ENCODE results near the gene ALAS1. TPM values are rescaled to one million over a fixed set of nuclear protein-coding genes. Genes with fewer than 3 reads are reported as not detected.

ALAS1 gene
- total RNA-seq, 1 experiment from 2014 or later = 69.5 TPM

GRCh38 chr3:52182691-52183090 is 15.3 kb upstream of the ALAS1 start:
- ATAC-seq = no peak
- Histone ChIP-seq H2AFZ (ENCODE audit: low read length) (no peak overlapping the region), H3K4me2 (ENCODE audit: low read length) (no peak overlapping the region), H3K79me2 (ENCODE audit: low read length) (no peaks in the 10 kb centered on the region), H4K20me1 (ENCODE audit: low read length) (no peaks in the 10 kb centered on the region), H3K36me3 (ENCODE audit: low read depth, low read length) (no peaks in the 10 kb centered on the region), H3K9me2 (replicated peaks; ENCODE audit: low read length) (no peaks in the 10 kb centered on the region), H3K27me3 (ENCODE audit: low read length) (no peaks in the 10 kb centered on the region), H3K4me3 (ENCODE audit: low read length) (no peak overlapping the region), H3K9me3 (ENCODE audit: low read length) (no peaks in the 10 kb centered on the region), H3F3A (ENCODE audit: low read length, unreplicated experiment) (no peaks in the 10 kb centered on the region), H3K27ac (ENCODE audit: low read length) (no peak overlapping the region), H3K9ac (ENCODE audit: low read length) (no peak overlapping the region), H3K4me1 (ENCODE audit: insufficient read depth, low read length) (no peaks in the 10 kb centered on the region)
- BruUV-seq (replicated peaks) = no TSS peak
- CTCF ChIA-PET = no interaction called here
- DNase-seq = no peak
- POLR2A ChIA-PET (ENCODE audit: unreplicated experiment) = no interaction called here
- intact Hi-C loops (cut with micrococcal nuclease) = no loop called here
- TF ChIP-seq, protein P1, sequence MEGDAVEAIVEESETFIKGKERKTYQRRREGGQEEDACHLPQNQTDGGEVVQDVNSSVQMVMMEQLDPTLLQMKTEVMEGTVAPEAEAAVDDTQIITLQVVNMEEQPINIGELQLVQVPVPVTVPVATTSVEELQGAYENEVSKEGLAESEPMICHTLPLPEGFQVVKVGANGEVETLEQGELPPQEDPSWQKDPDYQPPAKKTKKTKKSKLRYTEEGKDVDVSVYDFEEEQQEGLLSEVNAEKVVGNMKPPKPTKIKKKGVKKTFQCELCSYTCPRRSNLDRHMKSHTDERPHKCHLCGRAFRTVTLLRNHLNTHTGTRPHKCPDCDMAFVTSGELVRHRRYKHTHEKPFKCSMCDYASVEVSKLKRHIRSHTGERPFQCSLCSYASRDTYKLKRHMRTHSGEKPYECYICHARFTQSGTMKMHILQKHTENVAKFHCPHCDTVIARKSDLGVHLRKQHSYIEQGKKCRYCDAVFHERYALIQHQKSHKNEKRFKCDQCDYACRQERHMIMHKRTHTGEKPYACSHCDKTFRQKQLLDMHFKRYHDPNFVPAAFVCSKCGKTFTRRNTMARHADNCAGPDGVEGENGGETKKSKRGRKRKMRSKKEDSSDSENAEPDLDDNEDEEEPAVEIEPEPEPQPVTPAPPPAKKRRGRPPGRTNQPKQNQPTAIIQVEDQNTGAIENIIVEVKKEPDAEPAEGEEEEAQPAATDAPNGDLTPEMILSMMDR (conservative IDR thresholded peaks at IDR 0.05; ENCODE audit: low read depth, low read length) = no peak
- TF ChIP-seq EZH2phosphoT487 (IDR thresholded peaks at IDR 0.05; ENCODE audit: borderline replicate concordance, low read length) = no peak
- TF ChIP-seq EZH2 (IDR thresholded peaks at IDR 0.05; ENCODE audit: low read length, unreplicated experiment) = no peak

DNA sequence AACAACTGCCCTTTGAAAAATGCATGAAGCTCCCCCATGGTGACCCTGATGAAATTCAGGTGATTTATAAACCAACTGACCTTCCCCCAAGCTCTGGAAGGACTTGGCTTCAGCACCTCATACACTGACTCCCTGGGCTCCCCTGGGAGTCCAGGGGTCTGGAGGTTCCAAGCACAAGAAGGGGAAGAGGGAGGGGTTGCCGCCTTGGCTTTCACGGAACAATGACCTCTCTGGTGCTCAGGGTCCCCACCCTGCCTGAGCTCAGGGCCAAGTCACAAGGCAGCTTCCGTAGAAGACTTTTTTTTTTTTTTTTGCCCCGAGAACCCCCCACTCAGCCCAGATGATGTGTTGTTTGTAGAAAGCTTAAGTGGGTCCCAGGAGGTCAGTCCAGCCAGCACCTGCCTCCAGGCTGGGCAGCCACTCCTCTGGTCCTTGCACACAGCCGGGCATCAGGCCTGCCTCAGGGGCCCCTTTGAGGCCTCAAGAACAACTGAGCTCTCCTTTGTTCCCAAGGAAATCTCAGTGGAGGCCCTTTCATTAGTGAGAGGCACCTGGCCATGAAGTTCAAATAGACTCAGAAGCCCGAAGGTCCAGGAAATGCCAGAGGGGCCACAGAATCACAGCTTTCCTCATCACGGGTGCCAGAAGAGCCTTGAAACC is 14.0 kb upstream of the ALAS1 start:
- CTCF ChIA-PET = no interaction called here

DNA sequence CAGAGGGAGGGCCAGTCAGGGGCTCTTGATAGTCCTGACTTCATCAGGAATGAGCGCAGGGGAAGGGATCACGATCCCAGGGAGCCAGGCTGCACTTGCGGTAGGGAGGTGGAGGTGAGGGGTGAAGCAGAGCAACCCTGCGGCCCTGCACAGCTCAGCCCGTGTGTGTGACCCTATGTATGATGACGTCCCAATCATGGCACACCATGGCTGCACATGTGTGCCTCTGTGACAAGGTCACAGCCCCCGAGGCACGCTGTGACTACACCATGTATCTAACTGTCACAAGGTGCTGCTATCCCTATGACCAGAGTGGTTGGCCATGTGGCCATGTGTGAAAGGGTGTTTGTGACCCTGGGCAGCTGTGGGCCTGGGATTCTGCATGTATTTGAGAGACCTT is 13.3 kb upstream of the ALAS1 start:
- intact Hi-C loops (cut with micrococcal nuclease) = no loop called here
- ChIA-PET CTCF (no interaction called here), POLR2A (ENCODE audit: unreplicated experiment) (no interaction called here)

More for the DNA sequence above, 14.0 kb upstream of the ALAS1 start:
- no peak overlapping the region for H2AFZ ChIP-seq (ENCODE audit: low read length)
- no peaks in the 10 kb centered on the region for H3K4me1 ChIP-seq (ENCODE audit: insufficient read depth, low read length)
- H3K27ac ChIP-seq (ENCODE audit: low read length) = no peak overlapping the region
- TF ChIP-seq, protein P1 (conservative IDR thresholded peaks at IDR 0.05; ENCODE audit: low read depth, low read length) = no peak
- TF ChIP-seq EZH2phosphoT487 (IDR thresholded peaks at IDR 0.05; ENCODE audit: borderline replicate concordance, low read length) = no peak
- TF ChIP-seq EZH2 (IDR thresholded peaks at IDR 0.05; ENCODE audit: low read length, unreplicated experiment) = no peak
- H3K9me3 ChIP-seq (ENCODE audit: low read length) = no peaks in the 10 kb centered on the region
- H3K4me2 ChIP-seq (ENCODE audit: low read length) = no peak overlapping the region
- no peak overlapping the region for H3K9ac ChIP-seq (ENCODE audit: low read length)
- H3K9me2 ChIP-seq (replicated peaks; ENCODE audit: low read length) = no peaks in the 10 kb centered on the region
- POLR2A ChIA-PET (ENCODE audit: unreplicated experiment) = no interaction called here
- BruUV-seq (replicated peaks) = no TSS peak
- H3F3A ChIP-seq (ENCODE audit: low read length, unreplicated experiment) = no peaks in the 10 kb centered on the region
- intact Hi-C loops (cut with micrococcal nuclease) = no loop called here
- no peaks in the 10 kb centered on the region for H3K27me3 ChIP-seq (ENCODE audit: low read length)
- H4K20me1 ChIP-seq (ENCODE audit: low read length) = no peaks in the 10 kb centered on the region
- no peaks in the 10 kb centered on the region for H3K79me2 ChIP-seq (ENCODE audit: low read length)
- no peak overlapping the region for H3K4me3 ChIP-seq (ENCODE audit: low read length)
- DNase-seq (no peak), ATAC-seq (no peak)
- no peaks in the 10 kb centered on the region for H3K36me3 ChIP-seq (ENCODE audit: low read depth, low read length)

More for the DNA sequence above, 13.3 kb upstream of the ALAS1 start:
- no TSS peak for BruUV-seq (replicated peaks)
- H3K9me3 ChIP-seq (ENCODE audit: low read length) = no peaks in the 10 kb centered on the region
- H3K9ac ChIP-seq (ENCODE audit: low read length) = no peak overlapping the region
- H2AFZ ChIP-seq (ENCODE audit: low read length) = no peak overlapping the region
- H3K4me3 ChIP-seq (ENCODE audit: low read length) = no peak overlapping the region
- no peaks in the 10 kb centered on the region for H3K4me1 ChIP-seq (ENCODE audit: insufficient read depth, low read length)
- H3K27me3 ChIP-seq (ENCODE audit: low read length) = no peaks in the 10 kb centered on the region
- no peaks in the 10 kb centered on the region for H3K36me3 ChIP-seq (ENCODE audit: low read depth, low read length)
- TF ChIP-seq EZH2 (IDR thresholded peaks at IDR 0.05; ENCODE audit: low read length, unreplicated experiment) = no peak
- TF ChIP-seq, protein P1 (conservative IDR thresholded peaks at IDR 0.05; ENCODE audit: low read depth, low read length) = no peak
- no peak for TF ChIP-seq EZH2phosphoT487 (IDR thresholded peaks at IDR 0.05; ENCODE audit: borderline replicate concordance, low read length)
- no peak overlapping the region for H3K4me2 ChIP-seq (ENCODE audit: low read length)
- DNase-seq (no peak), ATAC-seq (no peak)
- no peaks in the 10 kb centered on the region for H3K79me2 ChIP-seq (ENCODE audit: low read length)
- H3K9me2 ChIP-seq (replicated peaks; ENCODE audit: low read length) = no peaks in the 10 kb centered on the region
- no peaks in the 10 kb centered on the region for H3F3A ChIP-seq (ENCODE audit: low read length, unreplicated experiment)
- no peak overlapping the region for H3K27ac ChIP-seq (ENCODE audit: low read length)
- no peaks in the 10 kb centered on the region for H4K20me1 ChIP-seq (ENCODE audit: low read length)

All from PC-3 (cell line).